Measurements from ENCODE around the gene IGSF5.

Gene IGSF5

GRCh38 chr21:39710866-39711265, 34.1 kb upstream of the IGSF5 start:
- ChIA-PET POLR2A (no interaction called here), CTCF (no interaction called here)
- DNase-seq (ENCODE audit: extremely low spot score) = no peak
- TF ChIP-seq, protein P1, sequence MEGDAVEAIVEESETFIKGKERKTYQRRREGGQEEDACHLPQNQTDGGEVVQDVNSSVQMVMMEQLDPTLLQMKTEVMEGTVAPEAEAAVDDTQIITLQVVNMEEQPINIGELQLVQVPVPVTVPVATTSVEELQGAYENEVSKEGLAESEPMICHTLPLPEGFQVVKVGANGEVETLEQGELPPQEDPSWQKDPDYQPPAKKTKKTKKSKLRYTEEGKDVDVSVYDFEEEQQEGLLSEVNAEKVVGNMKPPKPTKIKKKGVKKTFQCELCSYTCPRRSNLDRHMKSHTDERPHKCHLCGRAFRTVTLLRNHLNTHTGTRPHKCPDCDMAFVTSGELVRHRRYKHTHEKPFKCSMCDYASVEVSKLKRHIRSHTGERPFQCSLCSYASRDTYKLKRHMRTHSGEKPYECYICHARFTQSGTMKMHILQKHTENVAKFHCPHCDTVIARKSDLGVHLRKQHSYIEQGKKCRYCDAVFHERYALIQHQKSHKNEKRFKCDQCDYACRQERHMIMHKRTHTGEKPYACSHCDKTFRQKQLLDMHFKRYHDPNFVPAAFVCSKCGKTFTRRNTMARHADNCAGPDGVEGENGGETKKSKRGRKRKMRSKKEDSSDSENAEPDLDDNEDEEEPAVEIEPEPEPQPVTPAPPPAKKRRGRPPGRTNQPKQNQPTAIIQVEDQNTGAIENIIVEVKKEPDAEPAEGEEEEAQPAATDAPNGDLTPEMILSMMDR (IDR thresholded peaks at IDR 0.05; ENCODE audit: control extremely low read depth, extremely low read depth, low read depth, missing control alignments) = no peak

GRCh38 chr21:39712273-39712672, 32.7 kb upstream of the IGSF5 start:
- CTCF ChIA-PET = interaction anchor here (1.6 kb wide), 1 partner anchor 194 kb away, joined by 5 read pairs; no protein-coding TSS in a partner anchor
- DNase-seq (ENCODE audit: extremely low spot score) = no peak
- TF ChIP-seq, protein P1 (IDR thresholded peaks at IDR 0.05; ENCODE audit: control extremely low read depth, extremely low read depth, low read depth, missing control alignments) = no peak
- POLR2A ChIA-PET = no interaction called here

DNA sequence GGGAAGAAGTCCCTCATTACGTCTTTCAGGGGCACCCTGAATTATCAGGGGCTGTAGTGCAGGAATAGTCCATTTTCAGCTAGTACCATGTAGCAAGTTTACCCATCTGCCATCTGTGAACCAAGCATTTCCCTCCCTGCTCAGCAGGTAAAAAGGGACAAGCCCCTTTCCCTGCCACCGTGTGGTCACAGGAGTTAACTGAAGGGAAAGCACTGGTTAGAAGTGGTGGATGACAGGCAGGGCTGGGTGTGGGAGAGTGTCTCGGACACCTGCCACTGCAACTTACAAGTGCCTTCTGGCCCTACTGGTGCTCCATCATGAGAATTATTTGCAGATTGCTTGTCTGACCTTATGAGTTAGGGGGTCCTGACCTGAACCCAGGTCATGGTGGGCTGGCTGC, 32.0 kb upstream of the IGSF5 start:
- CTCF ChIA-PET = no interaction called here
- TF ChIP-seq, protein P1 (IDR thresholded peaks at IDR 0.05; ENCODE audit: control extremely low read depth, extremely low read depth, low read depth, missing control alignments) = no peak
- no peak for DNase-seq (ENCODE audit: extremely low spot score)
- POLR2A ChIA-PET = no interaction called here

- DNase-seq (ENCODE audit: extremely low spot score) = no peak
- POLR2A ChIA-PET = no interaction called here
- CTCF ChIA-PET = interaction anchor here (0.7 to 3.9 kb wide), 2 partner anchors 191 to 195 kb away, joined by 3 to 30 read pairs; no protein-coding TSS in a partner anchor
- TF ChIP-seq, protein P1 (IDR thresholded peaks at IDR 0.05; ENCODE audit: control extremely low read depth, extremely low read depth, low read depth, missing control alignments) = no peak
Observed at GRCh38 chr21:39713905-39714304, 31.1 kb upstream of the IGSF5 start.

GRCh38 chr21:39714331-39714730, 30.7 kb upstream of the IGSF5 start:
- CTCF ChIA-PET = interaction anchor here (0.7 to 3.9 kb wide), 4 partner anchors 28 to 196 kb away, joined by 3 to 30 read pairs (median 3); no protein-coding TSS in a partner anchor
- POLR2A ChIA-PET = no interaction called here
- TF ChIP-seq, protein P1 (IDR thresholded peaks at IDR 0.05; ENCODE audit: control extremely low read depth, extremely low read depth, low read depth, missing control alignments) = no peak
- no peak for DNase-seq (ENCODE audit: extremely low spot score)

- TF ChIP-seq, protein P1 (IDR thresholded peaks at IDR 0.05; ENCODE audit: control extremely low read depth, extremely low read depth, low read depth, missing control alignments) = peak; percentile 58
- DNase-seq (ENCODE audit: extremely low spot score) = peak; percentile 23
- POLR2A ChIA-PET = no interaction called here
- CTCF ChIA-PET = interaction anchor here (1.0 to 3.9 kb wide), 6 partner anchors 30 to 208 kb away, joined by 3 to 30 read pairs (median 4); no protein-coding TSS in a partner anchor
Observed at GRCh38 chr21:39715804-39716397, 29.1 kb upstream of the IGSF5 start.
